Erythroblast (primary cell): ENCODE data around the gene CRYGS.

Source experiments
- DNase-seq, 2 experiments: peaks; one replicate each; lab custom pipeline; 2025; lab: John Stamatoyannopoulos, UW
- GATA1 ChIP-seq: IDR thresholded peaks from 2 replicates; pipeline ENCODE4 v1.6.1; 2011; ENCODE audit warnings: low read depth, mild to moderate bottlenecking, control low read depth, low read length, moderate library complexity
- POLR2A ChIP-seq: IDR thresholded peaks from 2 replicates; pipeline ENCODE4 v1.6.1; 2011; ENCODE audit warnings: mild to moderate bottlenecking, low read length

CRYGS gene

GRCh38 chr3:186497608-186498007, 46.6 kb downstream of the CRYGS start:
- TF ChIP-seq GATA1 (no peak), POLR2A (no peak)
- no peak for DNase-seq

- DNase-seq = no peak
- TF ChIP-seq POLR2A = no peak
These were observed 47.5 kb downstream of the CRYGS start for GRCh38 chr3:186496635-186497034.

- DNase-seq = no peak
These were observed 48.2 kb downstream of the CRYGS start for GRCh38 chr3:186496016-186496415.

GRCh38 chr3:186493525-186494255, 50.5 kb downstream of the CRYGS start:
- TF ChIP-seq POLR2A (no peak), GATA1 (no peak)
- DNase-seq = no peak

More at GRCh38 chr3:186496016-186496415, 48.2 kb downstream of the CRYGS start:
- no peak for TF ChIP-seq GATA1

- no peak for DNase-seq
- TF ChIP-seq POLR2A = no peak
- no peak for TF ChIP-seq GATA1
These were observed 51.7 kb downstream of the CRYGS start for GRCh38 chr3:186492385-186492984.

GRCh38 chr3:186489507-186489906, 54.7 kb downstream of the CRYGS start:
- DNase-seq = no peak
- TF ChIP-seq GATA1 (no peak), POLR2A (no peak)
